DLD1 (cell line): ENCODE results near the gene SRRM4.
"Not testable (repeated sequence)": the region's sequence is repeated elsewhere in the genome, so short reads cannot be mapped to it uniquely, and the experiment has no call there.

Experiments used
- in situ Hi-C: cut with HindIII; loops from 2 replicates; pipeline ENCODE4 v1.10.0; 2017; ENCODE audit warnings: low sequenced_read_pairs

Gene SRRM4

GRCh38 chr12:119008691-119009221 lies 27.4 kb downstream of the SRRM4 start:
- in situ Hi-C loops: no loop called here

- in situ Hi-C loops: no loop called here
Measured at GRCh38 chr12:119011231-119011630, 29.9 kb downstream of the SRRM4 start.

GRCh38 chr12:119012179-119012578 lies 30.8 kb downstream of the SRRM4 start:
- in situ Hi-C loops: no loop called here

DNA sequence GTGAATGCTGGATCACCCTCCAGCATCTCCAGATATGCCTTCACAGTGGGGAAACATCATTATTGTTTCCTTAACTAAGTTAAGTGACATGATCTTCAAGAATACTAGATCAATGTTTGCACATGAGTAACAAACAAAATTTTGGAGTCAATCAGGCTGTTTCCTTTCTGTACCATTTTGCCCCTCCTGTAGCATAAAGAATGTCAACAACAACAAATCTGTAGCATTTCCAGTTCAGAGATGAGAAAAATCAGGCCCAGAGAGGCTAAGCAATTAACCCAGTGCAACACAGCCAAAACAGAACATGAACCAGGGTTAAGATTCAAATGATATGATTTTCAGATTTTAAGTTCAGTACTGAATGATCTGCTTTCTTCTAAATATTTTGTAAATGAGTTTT lies 31.7 kb downstream of the SRRM4 start:
- in situ Hi-C loops: no loop called here

- in situ Hi-C loops: no loop called here
Measured at GRCh38 chr12:119014368-119014767, 33.0 kb downstream of the SRRM4 start.

GRCh38 chr12:119016715-119017114 lies 35.4 kb downstream of the SRRM4 start:
- in situ Hi-C loops: no loop called here

DNA sequence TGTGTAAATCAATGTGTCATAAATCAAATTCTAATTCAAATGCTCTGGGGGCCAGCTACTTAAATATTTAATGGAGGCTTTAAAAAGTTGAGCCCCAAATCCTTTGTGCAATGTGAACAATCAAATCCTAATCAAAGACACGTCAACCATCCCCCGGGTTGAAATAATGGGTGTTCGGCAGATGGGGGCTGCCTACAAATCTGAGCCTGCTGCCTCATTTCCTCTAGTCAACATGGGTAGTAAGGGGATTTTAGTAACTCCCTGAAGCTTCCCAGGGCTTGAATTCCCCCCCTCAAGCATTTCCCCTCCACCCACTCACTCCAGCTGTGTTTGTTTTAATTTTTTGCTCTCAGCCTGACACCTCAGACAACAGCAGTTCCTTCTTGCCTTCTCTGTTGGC lies 37.8 kb downstream of the SRRM4 start:
- in situ Hi-C loops: no loop called here

- in situ Hi-C loops: no loop called here
Measured at GRCh38 chr12:119020406-119021360, 39.3 kb downstream of the SRRM4 start.

GRCh38 chr12:119024356-119024755 lies 43.0 kb downstream of the SRRM4 start:
- in situ Hi-C loops: no loop called here

DNA sequence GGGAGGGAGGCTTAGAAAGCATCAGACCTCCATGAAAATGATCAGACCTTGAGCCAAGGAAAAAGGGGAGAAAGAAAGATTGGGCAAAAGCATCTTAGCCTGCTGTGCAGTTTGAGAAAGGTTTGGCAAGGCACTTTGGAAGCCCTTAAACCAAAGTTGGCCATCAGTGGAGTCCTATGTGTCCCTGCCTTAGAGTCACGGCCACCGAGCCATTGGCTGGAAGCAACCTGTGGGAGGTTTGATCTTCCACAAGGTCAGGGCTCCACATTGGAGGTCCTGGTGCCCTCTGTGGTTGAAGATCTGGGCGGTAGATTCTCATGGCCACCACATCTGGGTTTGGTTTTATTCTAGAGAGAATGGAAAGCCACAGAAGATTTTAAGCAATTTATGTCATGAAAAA lies 44.4 kb downstream of the SRRM4 start:
- in situ Hi-C loops: no loop called here

DNA sequence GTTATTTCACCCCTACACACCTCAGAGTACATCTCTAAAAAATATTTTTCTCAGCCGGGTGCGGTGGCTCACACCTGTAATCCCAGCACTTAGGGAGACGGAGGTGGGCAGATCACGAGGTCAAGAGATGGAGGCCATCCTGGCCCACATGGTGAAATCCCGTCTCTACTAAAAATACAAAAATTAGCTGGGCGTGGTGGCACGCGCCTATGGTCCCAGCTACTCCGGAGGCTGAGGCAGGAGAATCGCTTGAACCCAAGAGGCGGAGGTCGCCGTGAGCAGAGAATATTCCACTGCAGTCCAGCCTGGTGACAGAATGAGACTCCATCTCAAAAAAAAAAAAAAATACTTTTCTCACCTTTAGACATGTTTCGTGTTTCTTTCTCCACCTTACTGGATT lies 52.0 kb downstream of the SRRM4 start:
- in situ Hi-C loops: not testable (repeated sequence)

GRCh38 chr12:119036878-119037825 lies 55.8 kb downstream of the SRRM4 start:
- in situ Hi-C loops: no loop called here

- in situ Hi-C loops: no loop called here
Measured at GRCh38 chr12:119044094-119044493, 62.8 kb downstream of the SRRM4 start.

- in situ Hi-C loops: no loop called here
Measured at GRCh38 chr12:119047641-119048040, 66.3 kb downstream of the SRRM4 start.

DNA sequence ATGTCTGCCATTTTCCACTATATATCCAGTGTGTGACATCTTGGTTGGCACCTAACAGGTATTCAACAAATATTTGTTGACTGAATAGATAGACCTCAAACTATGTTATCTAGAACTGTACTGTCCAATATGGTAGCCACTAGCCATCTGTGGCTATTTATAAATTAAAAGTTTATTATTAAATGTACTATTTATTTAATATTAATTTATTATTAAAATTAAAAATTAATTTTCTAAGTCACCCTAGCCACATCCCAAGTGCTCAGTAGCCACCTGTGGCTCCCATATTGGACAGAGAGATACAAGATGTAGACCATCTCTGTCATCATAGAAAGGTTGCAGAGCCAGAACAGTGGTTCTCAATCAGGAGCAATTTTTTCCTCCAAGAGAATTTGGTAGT lies 69.3 kb downstream of the SRRM4 start:
- in situ Hi-C loops: no loop called here

DNA sequence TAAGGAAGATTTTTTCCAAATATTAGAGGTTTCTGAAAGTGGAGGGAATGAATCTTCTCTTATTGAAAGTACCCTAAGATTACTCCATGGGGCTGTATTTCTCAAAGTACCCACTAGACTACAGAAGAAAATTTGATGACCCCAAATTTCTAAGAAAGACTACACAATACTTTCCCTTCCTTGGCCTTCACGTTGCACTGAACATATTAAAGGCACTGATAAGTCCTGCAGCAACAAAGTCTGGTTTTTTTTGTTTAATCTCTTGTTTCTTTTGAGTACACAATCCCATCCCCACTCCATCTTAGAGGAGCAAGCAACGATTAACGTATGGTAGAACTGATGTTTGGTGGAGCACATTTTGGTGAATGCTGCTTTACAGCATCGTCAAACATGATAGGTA lies 70.1 kb downstream of the SRRM4 start:
- in situ Hi-C loops: no loop called here

- in situ Hi-C loops: no loop called here
Measured at GRCh38 chr12:119052001-119052400, 70.7 kb downstream of the SRRM4 start.

GRCh38 chr12:119055977-119056376 lies 74.6 kb downstream of the SRRM4 start:
- in situ Hi-C loops: no loop called here

- in situ Hi-C loops: no loop called here
Measured at GRCh38 chr12:119060847-119061796, 79.8 kb downstream of the SRRM4 start.
